HEK293 (cell line): Measurements from ENCODE around the gene DMKN.

Experiments used
- CTCF ChIA-PET: fragments of 350-600 bp; formaldehyde crosslinking; extraction: SDS; loops from one replicate; lab custom pipeline; 2021; ENCODE audit warnings: antibody characterized with exemption; lab: Yijun Ruan, JAX
- POLR2A ChIA-PET: fragments of 300-600 bp; formaldehyde crosslinking; extraction: SDS; loops from one replicate; lab custom pipeline; 2020; ENCODE audit warnings: antibody characterized with exemption, inconsistent platforms; lab: Yijun Ruan, JAX
- H3K27ac ChIP-seq: fragments of 200-500 bp; sonication (Bioruptor generic); 2 replicates; pipeline ENCODE4 v1.5.1; 2014; ENCODE audit warnings: low read depth, low read length, control low read depth, inconsistent platforms; ENCODE audit errors: extremely low read depth
- H3K36me3 ChIP-seq, 2 experiments: fragments of 200-500 bp in 1 of 2; sonication (Bioruptor generic) in 1 of 2; 1 replicate in 1 of 2; 2 replicates in 1 of 2; pipeline ENCODE4 v1.5.1; 2014 to 2017; ENCODE audit warnings: inconsistent platforms in 2 of 2, low read length in 2 of 2; ENCODE audit not compliant: control insufficient read depth in 2 of 2, insufficient read depth in 1 of 2
- H3K4me1 ChIP-seq: fragments of 200-500 bp; sonication (Bioruptor generic); 2 replicates; pipeline ENCODE4 v1.5.1; 2014; ENCODE audit warnings: mild to moderate bottlenecking, low read length, inconsistent platforms; ENCODE audit not compliant: control insufficient read depth, insufficient read depth
- H3K4me3 ChIP-seq: 2 replicates; pipeline ENCODE4 v1.5.1; 2011; ENCODE audit warnings: low read depth, mild to moderate bottlenecking, control low read depth, low read length, moderate library complexity
- H3K9me3 ChIP-seq: fragments of 200-500 bp; sonication (Bioruptor generic); 2 replicates; pipeline ENCODE4 v1.5.1; 2014; ENCODE audit warnings: low read depth, low read length, inconsistent platforms; ENCODE audit not compliant: control insufficient read depth, insufficient read depth
- GLIS1 ChIP-seq: fragments of 450-650 bp; formaldehyde crosslinking; IDR thresholded peaks from 2 replicates; pipeline ENCODE4 v1.5.1; 2016; ENCODE audit warnings: missing biosample characterization, missing genetic modification characterization
- OVOL3 ChIP-seq: fragments of 450-650 bp; formaldehyde crosslinking; IDR thresholded peaks from 2 replicates; pipeline ENCODE4 v1.5.1; 2016; ENCODE audit warnings: missing biosample characterization, missing genetic modification characterization
- PRDM6 ChIP-seq: fragments of 450-650 bp; formaldehyde crosslinking; IDR thresholded peaks from 2 replicates; pipeline ENCODE4 v1.5.1; 2017; ENCODE audit warnings: missing biosample characterization, missing genetic modification characterization
- TSHZ1 ChIP-seq: fragments of 450-650 bp; formaldehyde crosslinking; IDR thresholded peaks from 2 replicates; pipeline ENCODE4 v1.5.1; 2016; ENCODE audit warnings: missing biosample characterization, missing genetic modification characterization, borderline replicate concordance
- ZBTB17 ChIP-seq: fragments of 450-650 bp; formaldehyde crosslinking; IDR thresholded peaks from 2 replicates; pipeline ENCODE4 v1.5.1; 2016; ENCODE audit warnings: missing biosample characterization, missing genetic modification characterization
- ZEB2 ChIP-seq: fragments of 450-650 bp; formaldehyde crosslinking; IDR thresholded peaks from 2 replicates; pipeline ENCODE4 v1.5.1; 2016; ENCODE audit warnings: missing biosample characterization, missing genetic modification characterization
- ZNF18 ChIP-seq: fragments of 450-650 bp; formaldehyde crosslinking; IDR thresholded peaks from 2 replicates; pipeline ENCODE4 v1.5.1; 2016; ENCODE audit warnings: missing biosample characterization, missing genetic modification characterization
- ZNF211 ChIP-seq: fragments of 450-650 bp; formaldehyde crosslinking; IDR thresholded peaks from 2 replicates; pipeline ENCODE4 v1.5.1; 2016; ENCODE audit warnings: low read depth, missing biosample characterization, missing genetic modification characterization
- ZNF433 ChIP-seq: fragments of 450-650 bp; formaldehyde crosslinking; IDR thresholded peaks from 2 replicates; pipeline ENCODE4 v1.5.1; 2016; ENCODE audit warnings: missing biosample characterization, missing genetic modification characterization, low read depth
- ZNF629 ChIP-seq: fragments of 450-650 bp; formaldehyde crosslinking; IDR thresholded peaks from 2 replicates; pipeline ENCODE4 v1.5.1; 2017; ENCODE audit warnings: missing biosample characterization, missing genetic modification characterization
- ZNF654 ChIP-seq: fragments of 450-650 bp; formaldehyde crosslinking; IDR thresholded peaks from 2 replicates; pipeline ENCODE4 v1.5.1; 2016; ENCODE audit warnings: low read depth, missing biosample characterization, missing genetic modification characterization
- ZNF664 ChIP-seq: fragments of 450-650 bp; formaldehyde crosslinking; IDR thresholded peaks from 2 replicates; pipeline ENCODE4 v1.5.1; 2016; ENCODE audit warnings: missing biosample characterization, missing genetic modification characterization
- ZNF768 ChIP-seq: fragments of 450-650 bp; formaldehyde crosslinking; IDR thresholded peaks from 2 replicates; pipeline ENCODE4 v1.5.1; 2018; ENCODE audit warnings: missing biosample characterization, mild to moderate bottlenecking, missing genetic modification characterization
- TF ChIP-seq, protein P1 (sequence below): fragments of 450-650 bp; IDR thresholded peaks from 2 replicates; pipeline ENCODE4 v1.5.1; 2018; ENCODE audit warnings: missing biosample characterization, missing genetic modification characterization
- TF ChIP-seq, protein P2 (sequence below): fragments of 450-650 bp; formaldehyde crosslinking; IDR thresholded peaks from 2 replicates; pipeline ENCODE4 v1.5.1; 2017; ENCODE audit warnings: missing biosample characterization, missing genetic modification characterization
- TF ChIP-seq, protein P3 (sequence below): fragments of 450-650 bp; formaldehyde crosslinking; IDR thresholded peaks from 2 replicates; pipeline ENCODE4 v1.5.1; 2016; ENCODE audit warnings: missing biosample characterization, missing genetic modification characterization

The DMKN gene

GRCh38 chr19:35468637-35469036 is 44.8 kb downstream of the DMKN start:
- H3K36me3 ChIP-seq, result no peaks in the 10 kb centered on the region
- CTCF ChIA-PET, result interaction anchor here (0.6 to 6.8 kb wide), 26 partner anchors 8 to 614 kb away, joined by 3 to 157 read pairs (median 4); partner anchors contain the start of genes FFAR2, FFAR3 and KRTDAP
- no peak overlapping the region for H3K27ac ChIP-seq
- no peaks in the 10 kb centered on the region for H3K4me1 ChIP-seq
- TF ChIP-seq, protein P1, sequence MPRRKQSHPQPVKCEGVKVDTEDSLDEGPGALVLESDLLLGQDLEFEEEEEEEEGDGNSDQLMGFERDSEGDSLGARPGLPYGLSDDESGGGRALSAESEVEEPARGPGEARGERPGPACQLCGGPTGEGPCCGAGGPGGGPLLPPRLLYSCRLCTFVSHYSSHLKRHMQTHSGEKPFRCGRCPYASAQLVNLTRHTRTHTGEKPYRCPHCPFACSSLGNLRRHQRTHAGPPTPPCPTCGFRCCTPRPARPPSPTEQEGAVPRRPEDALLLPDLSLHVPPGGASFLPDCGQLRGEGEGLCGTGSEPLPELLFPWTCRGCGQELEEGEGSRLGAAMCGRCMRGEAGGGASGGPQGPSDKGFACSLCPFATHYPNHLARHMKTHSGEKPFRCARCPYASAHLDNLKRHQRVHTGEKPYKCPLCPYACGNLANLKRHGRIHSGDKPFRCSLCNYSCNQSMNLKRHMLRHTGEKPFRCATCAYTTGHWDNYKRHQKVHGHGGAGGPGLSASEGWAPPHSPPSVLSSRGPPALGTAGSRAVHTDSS (tag by site-specific recombination), result no peak
- TF ChIP-seq ZBTB17, result peak; percentile 50; the same call in 1 of the 2 replicates
- TF ChIP-seq, protein P2, sequence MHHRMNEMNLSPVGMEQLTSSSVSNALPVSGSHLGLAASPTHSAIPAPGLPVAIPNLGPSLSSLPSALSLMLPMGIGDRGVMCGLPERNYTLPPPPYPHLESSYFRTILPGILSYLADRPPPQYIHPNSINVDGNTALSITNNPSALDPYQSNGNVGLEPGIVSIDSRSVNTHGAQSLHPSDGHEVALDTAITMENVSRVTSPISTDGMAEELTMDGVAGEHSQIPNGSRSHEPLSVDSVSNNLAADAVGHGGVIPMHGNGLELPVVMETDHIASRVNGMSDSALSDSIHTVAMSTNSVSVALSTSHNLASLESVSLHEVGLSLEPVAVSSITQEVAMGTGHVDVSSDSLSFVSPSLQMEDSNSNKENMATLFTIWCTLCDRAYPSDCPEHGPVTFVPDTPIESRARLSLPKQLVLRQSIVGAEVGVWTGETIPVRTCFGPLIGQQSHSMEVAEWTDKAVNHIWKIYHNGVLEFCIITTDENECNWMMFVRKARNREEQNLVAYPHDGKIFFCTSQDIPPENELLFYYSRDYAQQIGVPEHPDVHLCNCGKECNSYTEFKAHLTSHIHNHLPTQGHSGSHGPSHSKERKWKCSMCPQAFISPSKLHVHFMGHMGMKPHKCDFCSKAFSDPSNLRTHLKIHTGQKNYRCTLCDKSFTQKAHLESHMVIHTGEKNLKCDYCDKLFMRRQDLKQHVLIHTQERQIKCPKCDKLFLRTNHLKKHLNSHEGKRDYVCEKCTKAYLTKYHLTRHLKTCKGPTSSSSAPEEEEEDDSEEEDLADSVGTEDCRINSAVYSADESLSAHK, result no peak
- no peak for TF ChIP-seq ZNF211
- no peak for TF ChIP-seq TSHZ1 (tag by site-specific recombination)
- TF ChIP-seq, protein P3, sequence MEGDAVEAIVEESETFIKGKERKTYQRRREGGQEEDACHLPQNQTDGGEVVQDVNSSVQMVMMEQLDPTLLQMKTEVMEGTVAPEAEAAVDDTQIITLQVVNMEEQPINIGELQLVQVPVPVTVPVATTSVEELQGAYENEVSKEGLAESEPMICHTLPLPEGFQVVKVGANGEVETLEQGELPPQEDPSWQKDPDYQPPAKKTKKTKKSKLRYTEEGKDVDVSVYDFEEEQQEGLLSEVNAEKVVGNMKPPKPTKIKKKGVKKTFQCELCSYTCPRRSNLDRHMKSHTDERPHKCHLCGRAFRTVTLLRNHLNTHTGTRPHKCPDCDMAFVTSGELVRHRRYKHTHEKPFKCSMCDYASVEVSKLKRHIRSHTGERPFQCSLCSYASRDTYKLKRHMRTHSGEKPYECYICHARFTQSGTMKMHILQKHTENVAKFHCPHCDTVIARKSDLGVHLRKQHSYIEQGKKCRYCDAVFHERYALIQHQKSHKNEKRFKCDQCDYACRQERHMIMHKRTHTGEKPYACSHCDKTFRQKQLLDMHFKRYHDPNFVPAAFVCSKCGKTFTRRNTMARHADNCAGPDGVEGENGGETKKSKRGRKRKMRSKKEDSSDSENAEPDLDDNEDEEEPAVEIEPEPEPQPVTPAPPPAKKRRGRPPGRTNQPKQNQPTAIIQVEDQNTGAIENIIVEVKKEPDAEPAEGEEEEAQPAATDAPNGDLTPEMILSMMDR (tag by site-specific recombination), result peak; percentile 92
- no peak for TF ChIP-seq ZNF664 (tag by site-specific recombination)
- TF ChIP-seq ZNF18, result no peak
- TF ChIP-seq ZEB2 (tag by site-specific recombination), result no peak
- TF ChIP-seq ZNF654 (tag by site-specific recombination), result peak; percentile 52
- no peak for TF ChIP-seq ZNF768
- no peak for TF ChIP-seq ZNF629 (tag by site-specific recombination)
- no peak for TF ChIP-seq ZNF433 (tag by site-specific recombination)
- no peak for TF ChIP-seq GLIS1
- TF ChIP-seq PRDM6 (tag by site-specific recombination), result no peak
- no peak for TF ChIP-seq OVOL3 (tag by site-specific recombination)
- no peaks in the 10 kb centered on the region for H3K9me3 ChIP-seq
- H3K4me3 ChIP-seq, result no peak overlapping the region
- POLR2A ChIA-PET, result no interaction called here
